ENCODE measurements around the gene MAP3K21.
A peak's percentile ranks its signal among the peaks of the same experiment; 100 is the strongest.

The MAP3K21 gene

DNA sequence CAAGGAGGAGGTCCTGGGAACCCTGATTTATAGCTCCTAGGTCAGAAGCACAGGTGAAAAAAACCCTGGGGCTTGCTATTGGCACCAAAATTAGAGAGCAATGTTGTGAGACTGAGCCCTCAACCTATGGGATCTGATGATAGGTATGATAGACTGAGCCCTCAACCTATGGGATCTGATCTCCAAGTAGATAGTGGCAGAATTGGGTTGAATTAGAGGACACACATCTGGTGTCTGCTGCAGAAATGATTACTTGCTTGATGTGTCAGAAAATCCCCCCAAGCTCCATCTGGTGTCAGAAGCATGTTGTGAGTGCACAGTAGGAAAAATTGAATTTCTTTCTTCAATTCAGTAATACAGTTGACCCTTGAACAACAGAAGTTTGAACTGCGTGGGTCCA lies 62.4 kb downstream of the MAP3K21 start:
- in situ Hi-C loops (cut with HindIII; ENCODE audit: low sequenced_read_pairs) = no loop called here
- H3K4me3 ChIP-seq (ENCODE audit: low read depth, low read length) = no peak overlapping the region
- no peak for DNase-seq (ENCODE audit: low read depth)
- TF ChIP-seq, protein P1, sequence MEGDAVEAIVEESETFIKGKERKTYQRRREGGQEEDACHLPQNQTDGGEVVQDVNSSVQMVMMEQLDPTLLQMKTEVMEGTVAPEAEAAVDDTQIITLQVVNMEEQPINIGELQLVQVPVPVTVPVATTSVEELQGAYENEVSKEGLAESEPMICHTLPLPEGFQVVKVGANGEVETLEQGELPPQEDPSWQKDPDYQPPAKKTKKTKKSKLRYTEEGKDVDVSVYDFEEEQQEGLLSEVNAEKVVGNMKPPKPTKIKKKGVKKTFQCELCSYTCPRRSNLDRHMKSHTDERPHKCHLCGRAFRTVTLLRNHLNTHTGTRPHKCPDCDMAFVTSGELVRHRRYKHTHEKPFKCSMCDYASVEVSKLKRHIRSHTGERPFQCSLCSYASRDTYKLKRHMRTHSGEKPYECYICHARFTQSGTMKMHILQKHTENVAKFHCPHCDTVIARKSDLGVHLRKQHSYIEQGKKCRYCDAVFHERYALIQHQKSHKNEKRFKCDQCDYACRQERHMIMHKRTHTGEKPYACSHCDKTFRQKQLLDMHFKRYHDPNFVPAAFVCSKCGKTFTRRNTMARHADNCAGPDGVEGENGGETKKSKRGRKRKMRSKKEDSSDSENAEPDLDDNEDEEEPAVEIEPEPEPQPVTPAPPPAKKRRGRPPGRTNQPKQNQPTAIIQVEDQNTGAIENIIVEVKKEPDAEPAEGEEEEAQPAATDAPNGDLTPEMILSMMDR (IDR thresholded peaks at IDR 0.05; ENCODE audit: low read depth, low read length, missing control alignments) = no peak

GRCh38 chr1:233390842-233391737 lies 63.6 kb downstream of the MAP3K21 start:
- TF ChIP-seq, protein P1 (IDR thresholded peaks at IDR 0.05; ENCODE audit: low read depth, low read length, missing control alignments) = no peak
- in situ Hi-C loops (cut with HindIII; ENCODE audit: low sequenced_read_pairs) = no loop called here
- no peak overlapping the region for H3K4me3 ChIP-seq (ENCODE audit: low read depth, low read length)
- DNase-seq (ENCODE audit: low read depth) = no peak

- TF ChIP-seq, protein P1 (IDR thresholded peaks at IDR 0.05; ENCODE audit: low read depth, low read length, missing control alignments) = no peak
- in situ Hi-C loops (cut with HindIII; ENCODE audit: low sequenced_read_pairs) = no loop called here
- no peak for DNase-seq (ENCODE audit: low read depth)
- no peak overlapping the region for H3K4me3 ChIP-seq (ENCODE audit: low read depth, low read length)
These were observed 65.7 kb downstream of the MAP3K21 start for GRCh38 chr1:233393084-233393840.

- TF ChIP-seq, protein P1 (IDR thresholded peaks at IDR 0.05; ENCODE audit: low read depth, low read length, missing control alignments) = no peak
- H3K4me3 ChIP-seq (ENCODE audit: low read depth, low read length) = no peak overlapping the region
- DNase-seq (ENCODE audit: low read depth) = no peak
- in situ Hi-C loops (cut with HindIII; ENCODE audit: low sequenced_read_pairs) = no loop called here
These were observed 66.6 kb downstream of the MAP3K21 start for GRCh38 chr1:233393926-233394680.

DNA sequence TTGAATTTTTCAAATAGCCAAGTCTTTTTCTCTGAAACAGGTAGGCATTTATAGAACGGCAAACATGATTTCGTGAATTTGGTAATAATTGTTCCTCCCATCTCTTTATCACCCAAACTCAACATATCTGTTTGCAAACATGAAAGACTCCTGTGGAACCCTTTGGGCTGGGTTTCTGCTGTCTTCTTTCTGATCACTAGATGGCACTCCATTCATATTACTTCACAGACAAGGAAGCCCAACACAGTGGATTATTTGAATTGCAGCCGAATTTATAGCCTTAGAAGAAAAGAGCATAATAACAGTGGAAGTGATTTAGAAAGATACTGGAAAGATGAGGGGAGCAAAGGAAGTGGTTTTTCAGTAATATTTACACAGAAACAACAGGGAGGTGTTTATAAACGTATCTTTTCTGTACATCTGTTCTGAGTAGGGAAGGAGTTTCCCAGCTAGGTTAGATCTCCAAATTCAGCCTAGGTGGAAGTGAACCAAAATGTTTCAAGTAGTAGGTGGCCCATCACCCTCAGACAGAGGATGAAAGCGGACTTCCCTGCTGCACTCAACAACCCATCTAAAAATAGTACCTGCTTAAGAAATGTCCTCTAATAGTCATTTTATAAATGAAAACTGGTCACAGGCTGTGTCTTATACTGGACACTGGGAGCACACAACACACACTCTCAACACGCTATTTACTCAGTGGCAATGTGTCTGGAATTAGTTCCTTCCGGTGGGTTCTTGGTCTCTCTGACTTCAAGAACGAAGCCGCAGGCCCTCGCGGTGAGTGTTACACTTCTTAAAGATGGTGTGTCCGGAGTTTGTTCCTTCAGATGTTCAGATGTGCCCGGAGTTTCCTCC lies 67.6 kb downstream of the MAP3K21 start:
- DNase-seq (ENCODE audit: low read depth) = peak; percentile 50
- in situ Hi-C loops (cut with HindIII; ENCODE audit: low sequenced_read_pairs) = no loop called here
- H3K4me3 ChIP-seq (ENCODE audit: low read depth, low read length) = no peak overlapping the region
- TF ChIP-seq, protein P1 (IDR thresholded peaks at IDR 0.05; ENCODE audit: low read depth, low read length, missing control alignments) = peak; percentile 83

Data from astrocyte of the cerebellum (primary cell).